ENCODE measurements around the gene CSPG4. TPM values are rescaled to one million over a fixed set of nuclear protein-coding genes. Genes with fewer than 3 reads are reported as not detected.
"Not testable (repeated sequence)": the region's sequence is repeated elsewhere in the genome, so short reads cannot be mapped to it uniquely, and the experiment has no call there.

CSPG4 gene
- total and polyA plus RNA-seq, 2 of the 4 experiments (the other 2 are of a cell fraction) = 12.4 to 28.4 TPM

GRCh38 chr15:75734861-75735760 lies 22.5 kb upstream of the CSPG4 start:
- H3K4me2 ChIP-seq (ENCODE audit: low read depth, low read length); H4K91ac ChIP-seq (ENCODE audit: insufficient read depth, low read depth, low read length); ATAC-seq (ENCODE audit: low read depth); H3K36me3 ChIP-seq (ENCODE audit: control insufficient read depth, insufficient read depth, low read length); H2BK15ac ChIP-seq (ENCODE audit: low read depth, low read length); H3K9me1 ChIP-seq (ENCODE audit: insufficient read depth, low read length); dilution Hi-C loops (cut with HindIII; ENCODE audit: low sequenced_read_pairs, unreplicated experiment); H4K5ac ChIP-seq (ENCODE audit: low read depth, low read length); H3K14ac ChIP-seq (replicated peaks; ENCODE audit: low read depth, low read length); DNase-seq; H3K56ac ChIP-seq (ENCODE audit: extremely low read depth, insufficient read depth, low read length); H3K4ac ChIP-seq (ENCODE audit: low read depth, low read length); H3K27me3 ChIP-seq (ENCODE audit: control insufficient read depth, insufficient read depth, low read length); H4K20me1 ChIP-seq (ENCODE audit: insufficient read depth, low read length); H2BK5ac ChIP-seq (ENCODE audit: low read depth, low read length, poor library complexity, severe bottlenecking); H3K18ac ChIP-seq (ENCODE audit: low read depth, low read length); H2BK20ac ChIP-seq (ENCODE audit: low read depth, low read length); BruUV-seq (replicated peaks); H3K9ac ChIP-seq (ENCODE audit: low read depth, low read length); H2AK9ac ChIP-seq (replicated peaks; ENCODE audit: low read depth, low read length, poor library complexity); H3K9me3 ChIP-seq (ENCODE audit: control insufficient read depth, insufficient read depth, low read length); H2AFZ ChIP-seq (replicated peaks; ENCODE audit: low read length, poor library complexity); H2AK5ac ChIP-seq (ENCODE audit: low read depth, low read length); H2BK120ac ChIP-seq (ENCODE audit: low read depth, low read length); CTCF ChIA-PET; H3K79me1 ChIP-seq (ENCODE audit: low read depth in 1 of 2, low read length in 2 of 2); POLR2A ChIA-PET (ENCODE audit: unreplicated experiment); H3K4me3 ChIP-seq (ENCODE audit: insufficient read depth, low read depth, low read length); H4K8ac ChIP-seq (ENCODE audit: low read depth in 2 of 2, low read length in 2 of 2); intact Hi-C loops (cut with micrococcal nuclease); H3K23ac ChIP-seq (ENCODE audit: low read depth, low read length); H3K27ac ChIP-seq (ENCODE audit: insufficient read depth, low read length): not testable (repeated sequence)
- in situ Hi-C loops (cut with MboI; ENCODE audit: low sequenced_read_pairs) = loop anchor here (5.0 kb wide), 1 partner anchor 48 kb away; no protein-coding TSS in a partner anchor
- peaks cover 11% of the 10 kb centered on the region for H3K4me1 ChIP-seq (ENCODE audit: control insufficient read depth, insufficient read depth, low read length)
- WGBS, 2 experiments (ENCODE audit: extremely low coverage in 2 of 2, insufficient read length in 1 of 2) = 97% methylated on average over 6 of the region's 27 CpGs; no CpG with 5 or more reads in 1 of the 2 experiments

Data from IMR-90 (cell line).